BE2C (cell line): ENCODE results near the gene SNX20.

ENCODE experiments used
- DNase-seq: peaks from one replicate; pipeline ENCODE4 v3.0.0-alpha.2; 2020
- H3K27me3 ChIP-seq: fragments of 250-450 bp; sonication (Bioruptor Pico); 2 replicates; pipeline ENCODE4 v1.5.1; 2020; ENCODE audit warnings: mild to moderate bottlenecking
- H3K36me3 ChIP-seq: fragments of 250-450 bp; sonication (Bioruptor Pico); 2 replicates; pipeline ENCODE4 v1.5.1; 2020; ENCODE audit warnings: mild to moderate bottlenecking
- H3K4me1 ChIP-seq: fragments of 250-450 bp; sonication (Bioruptor Pico); 2 replicates; pipeline ENCODE4 v1.5.1; 2020
- H3K4me3 ChIP-seq: 2 replicates; pipeline ENCODE4 v1.5.1; 2011; ENCODE audit warnings: low read depth, low read length
- H3K9me3 ChIP-seq: fragments of 250-450 bp; sonication (Bioruptor Pico); 2 replicates; pipeline ENCODE4 v1.5.1; 2020
- TF ChIP-seq, protein P1 (sequence below): IDR thresholded peaks from 2 replicates; pipeline ENCODE4 v1.5.1; 2012; ENCODE audit warnings: mild to moderate bottlenecking, low read depth, low read length

SNX20 gene

DNA sequence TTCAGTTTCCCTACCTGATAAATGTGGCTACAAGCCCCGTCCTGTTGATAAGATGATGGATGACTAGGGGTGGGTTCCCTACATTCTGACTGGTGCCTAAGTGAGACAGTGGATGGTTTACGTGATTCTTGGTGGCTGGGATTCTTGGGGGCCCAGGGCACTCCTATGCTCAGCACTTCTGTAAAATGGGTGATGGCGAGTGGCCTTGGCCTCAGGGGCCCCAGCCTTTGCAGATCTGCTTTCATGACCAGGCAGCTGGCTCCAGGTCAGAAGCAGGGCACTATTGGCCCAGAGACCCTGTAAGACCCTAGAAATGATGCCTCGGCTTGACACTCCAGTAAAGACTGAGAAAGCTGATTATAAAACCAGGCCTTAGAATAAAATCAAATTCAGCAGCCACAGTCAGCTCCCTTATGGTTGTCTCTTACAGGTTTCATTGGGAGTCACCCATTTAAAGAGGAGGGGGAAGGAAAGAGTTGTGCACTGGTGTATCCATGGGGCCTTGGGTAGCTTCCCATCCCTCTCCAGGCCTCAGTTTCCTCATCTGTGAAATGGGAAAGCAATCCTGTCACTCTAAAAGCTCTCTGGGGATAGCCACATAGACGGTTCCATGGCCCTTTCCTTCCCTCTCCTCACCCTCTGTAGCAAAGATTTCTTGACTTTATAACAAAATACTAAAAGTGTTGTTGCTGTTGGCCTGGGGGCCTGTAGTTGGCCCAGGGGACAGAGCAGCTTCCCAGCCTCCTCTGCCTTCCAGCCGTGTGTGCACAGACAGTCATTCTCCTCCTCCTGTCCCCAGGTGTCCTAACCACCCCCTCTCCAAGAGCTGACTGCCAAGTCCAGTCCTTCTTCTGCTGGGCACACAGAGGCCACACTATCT, 1.2 kb downstream of the SNX20 start:
- no peak overlapping the region for H3K4me3 ChIP-seq
- TF ChIP-seq, protein P1, sequence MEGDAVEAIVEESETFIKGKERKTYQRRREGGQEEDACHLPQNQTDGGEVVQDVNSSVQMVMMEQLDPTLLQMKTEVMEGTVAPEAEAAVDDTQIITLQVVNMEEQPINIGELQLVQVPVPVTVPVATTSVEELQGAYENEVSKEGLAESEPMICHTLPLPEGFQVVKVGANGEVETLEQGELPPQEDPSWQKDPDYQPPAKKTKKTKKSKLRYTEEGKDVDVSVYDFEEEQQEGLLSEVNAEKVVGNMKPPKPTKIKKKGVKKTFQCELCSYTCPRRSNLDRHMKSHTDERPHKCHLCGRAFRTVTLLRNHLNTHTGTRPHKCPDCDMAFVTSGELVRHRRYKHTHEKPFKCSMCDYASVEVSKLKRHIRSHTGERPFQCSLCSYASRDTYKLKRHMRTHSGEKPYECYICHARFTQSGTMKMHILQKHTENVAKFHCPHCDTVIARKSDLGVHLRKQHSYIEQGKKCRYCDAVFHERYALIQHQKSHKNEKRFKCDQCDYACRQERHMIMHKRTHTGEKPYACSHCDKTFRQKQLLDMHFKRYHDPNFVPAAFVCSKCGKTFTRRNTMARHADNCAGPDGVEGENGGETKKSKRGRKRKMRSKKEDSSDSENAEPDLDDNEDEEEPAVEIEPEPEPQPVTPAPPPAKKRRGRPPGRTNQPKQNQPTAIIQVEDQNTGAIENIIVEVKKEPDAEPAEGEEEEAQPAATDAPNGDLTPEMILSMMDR, result no peak
- H3K27me3 ChIP-seq, result no peaks in the 10 kb centered on the region
- no peaks in the 10 kb centered on the region for H3K9me3 ChIP-seq
- no peaks in the 10 kb centered on the region for H3K36me3 ChIP-seq
- H3K4me1 ChIP-seq, result no peaks in the 10 kb centered on the region
- DNase-seq, result no peak

DNA sequence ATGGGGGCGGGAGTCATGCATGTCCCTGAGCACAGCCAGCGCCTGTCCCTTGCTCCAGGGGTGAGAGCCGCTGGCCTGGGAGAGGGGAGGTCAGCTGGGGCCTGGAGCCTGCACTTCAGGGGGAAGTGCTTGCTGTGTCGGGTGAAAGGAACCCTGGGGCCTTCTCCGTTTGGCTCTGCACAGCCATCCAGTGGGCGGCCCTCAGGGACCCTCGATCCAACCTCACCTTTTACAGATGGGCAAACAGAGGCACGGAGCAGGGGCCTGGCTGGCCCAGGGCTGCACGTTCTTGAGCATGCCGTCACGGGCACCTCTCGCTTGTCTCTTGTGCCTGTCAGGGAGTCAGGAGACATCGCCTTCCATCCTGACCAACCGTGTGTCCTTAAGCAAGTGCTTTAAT, 1.8 kb downstream of the SNX20 start:
- no peaks in the 10 kb centered on the region for H3K27me3 ChIP-seq
- no peaks in the 10 kb centered on the region for H3K9me3 ChIP-seq
- H3K36me3 ChIP-seq, result no peaks in the 10 kb centered on the region
- TF ChIP-seq, protein P1, result no peak
- H3K4me3 ChIP-seq, result no peak overlapping the region
- H3K4me1 ChIP-seq, result no peaks in the 10 kb centered on the region
- DNase-seq, result no peak

DNA sequence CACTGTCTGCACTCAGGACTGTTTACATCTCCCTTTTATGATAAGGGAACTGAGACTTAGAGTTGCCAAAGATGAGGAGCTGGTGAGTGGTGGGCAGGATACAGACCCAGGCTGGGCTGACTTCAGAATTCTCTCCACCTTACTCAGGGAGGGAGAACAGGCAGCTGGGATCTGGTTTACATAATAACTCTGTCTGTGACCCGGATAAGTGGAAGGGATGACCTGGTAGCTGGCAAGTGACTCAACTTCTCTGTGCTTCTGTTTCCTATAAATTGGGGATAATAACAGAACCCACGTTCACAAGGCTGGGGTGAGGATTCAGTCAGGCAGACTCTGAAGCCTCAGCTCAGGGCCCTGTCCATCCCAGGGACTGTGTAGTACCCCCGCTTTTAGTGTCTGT, 2.6 kb downstream of the SNX20 start:
- Histone ChIP-seq H3K27me3 (no peaks in the 10 kb centered on the region), H3K9me3 (no peaks in the 10 kb centered on the region), H3K4me1 (no peaks in the 10 kb centered on the region), H3K36me3 (no peaks in the 10 kb centered on the region), H3K4me3 (no peak overlapping the region)
- TF ChIP-seq, protein P1, result no peak
- no peak for DNase-seq

DNA sequence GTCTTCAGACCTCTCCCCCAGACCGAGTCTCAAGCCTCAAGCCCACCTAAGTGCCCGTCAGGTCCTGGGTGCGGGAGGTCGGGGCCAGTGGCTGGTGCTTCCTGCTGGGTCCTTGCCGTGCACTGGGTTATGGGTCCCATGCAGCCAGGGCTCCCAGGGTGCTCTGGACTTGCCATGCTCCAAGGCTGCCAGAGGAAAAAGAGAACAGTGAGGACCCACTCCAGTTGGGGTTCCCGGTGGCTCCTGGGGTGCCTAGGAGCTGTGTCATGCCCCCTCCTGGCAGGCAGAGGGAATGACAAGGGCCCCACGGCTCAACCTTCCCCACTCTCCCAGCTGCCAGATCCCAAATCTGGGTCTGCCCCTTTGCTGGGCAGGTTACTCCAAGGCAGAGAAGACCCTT, 3.8 kb downstream of the SNX20 start:
- Histone ChIP-seq H3K4me3 (no peak overlapping the region), H3K9me3 (no peaks in the 10 kb centered on the region; the same call in 1 of the 2 replicates), H3K27me3 (no peaks in the 10 kb centered on the region), H3K36me3 (no peaks in the 10 kb centered on the region), H3K4me1 (no peaks in the 10 kb centered on the region)
- no peak for DNase-seq
- TF ChIP-seq, protein P1, result peak; percentile 25

DNA sequence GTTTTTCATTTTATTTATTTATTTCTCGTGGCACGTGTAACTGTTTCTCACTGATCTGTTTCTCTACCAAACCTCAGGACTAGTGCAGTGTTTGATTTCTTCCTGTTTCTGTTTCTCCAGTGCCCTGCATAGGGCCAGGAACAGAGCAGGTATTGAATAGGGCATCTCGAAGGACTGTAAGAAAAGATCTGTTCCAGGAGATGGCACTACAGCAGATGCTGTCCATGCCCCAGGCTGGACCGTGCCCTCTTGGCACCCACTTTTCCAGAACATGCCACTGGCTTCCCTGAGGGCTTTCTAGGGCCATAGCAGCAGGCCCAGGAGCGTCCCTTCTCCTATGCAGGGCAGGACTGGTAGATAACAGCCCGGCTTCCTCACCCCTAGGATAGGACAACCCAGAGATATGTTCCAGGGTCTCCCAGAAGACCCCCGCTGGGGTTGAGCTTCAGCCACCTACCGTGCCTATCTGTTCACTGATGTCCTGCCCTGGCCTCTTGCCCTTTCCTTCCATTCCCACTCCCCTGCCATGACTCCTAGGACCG, 4.4 kb downstream of the SNX20 start:
- Histone ChIP-seq H3K4me3 (no peak overlapping the region), H3K36me3 (no peaks in the 10 kb centered on the region), H3K27me3 (no peaks in the 10 kb centered on the region), H3K9me3 (no peaks in the 10 kb centered on the region; the same call in 1 of the 2 replicates), H3K4me1 (no peaks in the 10 kb centered on the region)
- TF ChIP-seq, protein P1, result no peak
- no peak for DNase-seq
